ENCODE results near the gene KREMEN2.
"Not testable (repeated sequence)": the region's sequence is repeated elsewhere in the genome, so short reads cannot be mapped to it uniquely, and the experiment has no call there.

The KREMEN2 gene

DNA sequence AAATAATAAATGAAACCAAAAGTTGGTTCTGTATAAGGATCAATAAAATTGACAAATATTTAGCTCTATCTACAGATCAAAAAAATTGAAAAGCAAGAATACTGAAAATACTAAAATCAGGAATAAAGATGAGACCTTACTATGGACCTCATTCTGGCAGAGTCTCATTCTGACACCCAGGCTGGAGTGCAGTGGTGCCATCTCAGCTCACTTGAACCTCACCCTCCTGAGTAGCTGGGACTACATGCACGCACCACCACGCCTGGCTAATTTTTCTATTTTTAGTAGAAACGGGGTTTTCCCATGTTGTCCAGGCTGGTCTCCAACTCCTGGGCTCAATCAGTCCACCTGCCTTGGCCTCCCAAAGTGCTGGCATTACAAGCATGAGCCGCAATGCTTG, 22.0 kb upstream of the KREMEN2 start:
- no peak for DNase-seq

GRCh38 chr16:2943716-2944115, 20.4 kb upstream of the KREMEN2 start:
- not testable (repeated sequence) for DNase-seq

- no peak for DNase-seq
Observed at GRCh38 chr16:2946649-2947048, 17.4 kb upstream of the KREMEN2 start.

GRCh38 chr16:2948807-2949704, 15.0 kb upstream of the KREMEN2 start:
- DNase-seq = no peak

DNA sequence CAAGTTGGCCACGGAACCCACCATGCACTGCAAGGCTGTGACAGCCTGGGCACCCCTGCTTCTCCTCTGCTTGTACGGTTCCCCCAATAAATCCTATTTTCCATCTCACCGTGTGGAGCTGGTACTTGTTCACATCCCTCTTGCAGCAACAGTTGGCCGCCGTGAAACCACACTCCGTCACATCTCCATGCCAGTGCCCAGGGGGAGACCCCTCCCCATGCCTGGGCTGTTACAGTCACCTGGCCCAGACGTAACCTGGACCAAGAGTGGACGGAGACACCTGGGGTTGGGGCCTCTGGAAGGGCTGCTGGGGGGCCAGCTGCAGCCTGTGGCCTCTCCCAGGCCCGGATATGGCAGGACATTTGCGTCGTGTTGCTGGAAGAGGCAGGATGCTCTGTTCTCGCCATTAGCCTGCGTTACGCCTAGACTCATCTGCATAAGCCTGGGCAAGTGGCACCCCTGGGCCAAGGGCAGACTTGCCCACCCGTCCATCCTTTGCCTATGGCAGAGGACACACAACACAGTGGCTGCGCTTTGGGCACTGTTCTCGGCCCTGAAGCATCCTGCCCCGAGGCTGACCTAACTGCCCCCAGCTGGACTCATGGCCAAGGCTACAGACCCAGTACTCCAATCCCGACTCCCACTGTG, 14.2 kb upstream of the KREMEN2 start:
- DNase-seq = no peak

DNA sequence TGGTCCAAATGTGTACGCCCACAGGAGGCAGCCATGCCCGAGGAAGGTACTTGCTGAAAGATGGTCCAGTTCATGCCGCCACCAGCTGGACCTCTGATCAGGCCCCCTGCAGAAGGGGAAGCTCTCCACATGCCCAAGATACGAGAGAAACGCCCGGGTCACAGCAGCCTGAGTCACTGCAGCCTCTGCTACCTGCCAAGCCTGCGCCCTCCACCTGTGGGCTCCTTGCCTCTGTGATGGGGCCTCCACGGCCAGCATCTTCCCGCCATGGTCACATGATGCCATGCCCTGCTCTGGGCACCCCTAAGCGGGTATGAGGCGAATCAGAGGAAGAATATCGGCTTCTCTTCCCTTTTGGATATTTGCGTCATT, 13.7 kb upstream of the KREMEN2 start:
- no peak for DNase-seq

GRCh38 chr16:2950773-2951172, 13.3 kb upstream of the KREMEN2 start:
- no peak for DNase-seq

DNA sequence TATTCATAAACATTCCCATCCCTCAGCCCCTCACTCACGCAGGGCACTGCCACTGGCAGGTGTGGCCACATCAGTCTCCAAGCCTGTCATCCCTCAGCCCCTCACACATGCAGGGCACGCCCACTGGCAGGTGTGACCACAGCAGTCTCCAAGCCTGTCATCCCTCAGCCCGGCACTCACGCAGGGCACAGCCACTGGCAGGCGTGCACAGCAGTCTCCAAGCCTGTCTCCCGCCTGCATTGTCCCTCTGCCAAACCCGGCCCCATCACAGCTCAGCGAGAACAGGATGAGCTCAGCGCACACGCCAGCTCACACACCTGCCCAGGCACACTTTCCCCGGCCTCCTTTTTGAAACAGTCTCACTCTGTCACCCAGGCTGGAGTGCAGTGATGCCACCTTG, 11.4 kb upstream of the KREMEN2 start:
- no peak for DNase-seq

GRCh38 chr16:2953706-2954627, 10.1 kb upstream of the KREMEN2 start:
- DNase-seq = no peak

- no peak for DNase-seq
Observed at GRCh38 chr16:2954656-2955381, 9.3 kb upstream of the KREMEN2 start.

DNA sequence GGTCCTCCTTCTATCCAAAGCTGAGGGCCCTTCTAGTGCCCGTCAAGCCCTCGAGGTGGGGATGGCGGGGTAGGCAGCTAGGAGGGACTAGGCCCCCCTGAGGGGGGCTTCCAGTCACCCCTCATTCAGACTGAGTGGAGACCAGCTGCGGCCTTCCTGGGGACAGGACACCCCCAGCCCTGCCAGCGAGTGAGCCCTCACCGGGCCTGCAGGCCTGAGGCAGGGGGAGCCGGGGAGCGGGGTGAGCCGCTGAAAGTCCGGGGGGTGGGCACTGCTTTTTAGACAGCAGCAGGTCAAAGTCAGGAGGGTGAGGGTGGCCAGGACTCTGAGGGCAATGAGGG, 8.7 kb upstream of the KREMEN2 start:
- no peak for DNase-seq

DNA sequence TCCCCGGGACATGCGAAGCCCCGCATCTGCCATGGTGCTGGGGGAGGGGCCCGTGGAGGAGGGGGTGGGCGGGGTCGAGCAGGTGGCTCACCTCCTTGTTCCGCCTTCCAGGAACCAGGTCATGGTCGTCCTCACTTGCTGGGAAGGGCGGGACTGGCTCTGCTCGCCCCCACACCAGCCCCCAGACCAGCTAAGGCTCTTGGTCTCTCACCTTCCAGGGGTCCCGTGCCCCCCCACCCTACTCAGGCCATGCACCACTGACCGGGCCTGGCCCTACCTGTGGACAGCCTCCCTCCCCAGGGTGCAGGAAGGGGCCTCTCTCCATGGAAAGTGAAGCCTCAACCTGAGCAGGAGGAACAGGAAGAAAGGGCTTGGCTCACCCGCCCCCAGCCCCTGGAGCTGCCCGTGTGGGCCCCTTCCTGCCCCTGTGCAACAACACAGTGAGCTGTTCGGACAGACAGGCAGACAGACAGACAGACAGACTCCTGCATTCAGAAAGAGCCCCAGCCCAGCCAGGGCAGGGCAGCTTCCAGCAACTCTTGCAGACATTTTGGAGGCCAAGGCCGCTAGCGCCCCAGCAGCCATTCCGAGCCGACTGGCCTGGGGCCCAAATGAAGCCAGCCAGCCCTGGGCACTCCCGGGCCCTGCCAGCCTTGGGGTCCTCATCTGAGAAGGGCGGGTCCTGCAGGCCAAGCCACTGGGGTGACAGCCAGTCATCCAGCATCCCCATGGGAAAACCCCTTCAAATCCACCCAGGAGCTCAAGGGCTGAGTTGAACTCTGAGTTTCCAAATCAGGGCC, 8.1 kb upstream of the KREMEN2 start:
- DNase-seq = no peak

DNA sequence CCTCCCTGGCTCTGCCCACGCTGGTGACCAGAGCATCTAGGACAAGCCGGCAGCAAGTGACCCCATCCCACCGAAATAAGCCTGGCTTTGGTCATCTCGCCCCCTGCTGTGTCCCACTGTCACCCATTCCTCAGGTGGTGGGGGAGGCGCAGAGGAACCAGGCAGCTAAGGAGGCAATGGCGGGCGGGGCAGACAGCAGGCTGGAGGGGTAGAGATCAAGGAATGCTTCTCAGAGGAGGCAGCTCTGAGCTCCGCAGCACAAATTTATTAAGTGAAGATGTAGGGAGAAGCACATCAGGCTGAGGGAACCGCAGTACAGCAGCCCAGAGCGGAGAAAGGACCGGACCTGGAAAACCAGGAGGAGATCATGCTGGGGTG, 7.5 kb upstream of the KREMEN2 start:
- DNase-seq = no peak

DNA sequence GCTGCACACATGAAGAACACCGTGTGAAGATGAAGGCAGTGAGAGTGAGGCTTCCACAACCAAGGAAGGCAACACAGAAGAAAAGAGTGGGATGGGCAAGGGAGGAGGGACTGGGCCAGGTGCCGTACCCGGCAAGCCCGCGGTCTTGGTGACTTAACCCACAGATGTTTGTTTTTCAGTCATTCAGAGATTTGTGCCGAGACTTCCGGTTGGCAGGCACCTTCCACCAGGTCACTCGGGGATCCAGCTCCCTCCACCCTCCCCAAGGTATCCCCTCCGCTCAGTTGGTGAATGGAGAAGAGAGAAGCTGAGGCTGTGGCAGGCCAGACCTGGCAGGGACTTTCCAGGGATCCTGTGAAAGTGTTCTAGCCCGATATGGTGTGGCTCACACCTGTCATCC, 4.9 kb upstream of the KREMEN2 start:
- DNase-seq = no peak

DNA sequence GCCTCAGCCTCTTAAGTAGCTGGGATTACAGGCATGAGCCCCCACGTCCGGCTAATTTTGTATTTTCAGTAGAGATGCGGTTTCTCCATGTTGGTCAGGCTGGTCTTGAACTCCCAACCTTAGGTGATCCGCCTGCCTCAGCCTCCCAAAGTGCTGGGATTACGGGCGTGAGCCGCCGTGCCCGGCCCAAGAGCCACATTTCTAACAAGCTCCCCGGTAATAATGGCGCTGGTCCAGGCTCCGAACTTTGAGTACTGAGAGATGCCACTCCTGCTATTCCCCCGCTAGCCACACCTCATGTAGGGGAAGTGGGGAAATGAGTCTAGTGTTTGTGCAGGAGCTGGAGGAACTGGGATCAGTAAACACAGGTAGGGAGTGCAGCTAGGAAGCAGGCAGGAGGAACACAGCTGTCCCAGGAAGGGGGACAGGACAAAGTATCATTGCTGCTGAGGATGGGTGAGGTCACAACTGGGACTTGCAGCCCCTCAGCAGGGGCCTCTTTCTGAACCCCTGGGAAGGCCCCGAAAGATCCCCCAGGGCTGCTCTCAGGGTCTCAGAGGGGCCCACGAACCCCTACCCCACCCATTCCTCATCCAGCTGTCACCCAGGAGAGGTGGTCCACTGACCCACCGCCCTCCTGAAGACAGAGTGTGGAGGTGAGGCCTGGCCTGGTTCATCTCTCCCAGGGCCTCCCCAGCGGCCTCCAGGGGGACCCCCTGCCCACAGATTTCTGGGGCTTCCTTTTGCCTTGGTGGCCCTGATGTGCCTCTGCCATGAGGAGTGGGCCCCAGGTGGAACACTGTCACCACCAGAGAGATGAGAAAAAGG, 3.7 kb upstream of the KREMEN2 start:
- no peak for DNase-seq

DNA sequence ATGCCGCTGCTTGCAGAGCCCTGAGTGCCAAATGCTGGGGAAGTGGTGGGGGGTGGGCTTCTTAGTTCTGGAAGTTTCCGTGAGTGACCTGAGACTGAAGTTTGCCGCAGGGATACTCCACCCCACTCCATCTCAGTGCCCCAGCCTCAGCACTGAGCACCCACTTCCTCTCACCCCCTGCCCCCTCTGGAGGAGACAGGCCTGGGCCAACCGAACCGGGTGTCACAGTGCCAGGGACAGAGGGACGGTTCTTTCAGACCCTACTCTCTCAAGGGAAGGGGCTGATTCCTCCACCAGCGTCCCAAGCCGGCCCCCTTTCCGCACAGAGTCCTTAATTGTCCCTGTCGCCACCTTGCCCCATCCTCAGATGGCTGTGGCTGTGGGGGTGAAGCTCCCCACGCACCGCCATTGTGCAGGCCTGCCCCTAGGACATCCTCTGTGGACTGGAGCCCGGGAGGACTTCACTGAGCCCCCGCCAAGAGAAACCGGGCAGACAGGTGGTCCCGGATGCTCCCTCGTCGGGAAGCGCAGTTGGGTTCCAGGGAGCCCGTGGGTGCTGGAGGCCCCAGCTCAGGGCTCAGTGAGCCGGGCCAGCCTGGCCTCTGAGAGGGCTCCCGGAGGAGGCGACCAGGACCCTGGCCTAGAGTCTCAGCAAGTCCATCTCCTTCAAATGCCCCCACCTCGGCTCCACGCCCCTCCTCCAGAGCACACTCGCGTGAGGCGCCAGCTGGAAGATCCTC, 1.6 kb upstream of the KREMEN2 start:
- no peak for DNase-seq

GRCh38 chr16:2963074-2963722, 877 bp upstream of the KREMEN2 start:
- DNase-seq = peak in 1 of 5 donors; percentile 43

- DNase-seq = peak; percentile 47 to 68 (median 55)
Observed at GRCh38 chr16:2964475-2965336, 631 bp downstream of the KREMEN2 start.
